ENCODE measurements around the gene DOCK4.

Gene DOCK4

DNA sequence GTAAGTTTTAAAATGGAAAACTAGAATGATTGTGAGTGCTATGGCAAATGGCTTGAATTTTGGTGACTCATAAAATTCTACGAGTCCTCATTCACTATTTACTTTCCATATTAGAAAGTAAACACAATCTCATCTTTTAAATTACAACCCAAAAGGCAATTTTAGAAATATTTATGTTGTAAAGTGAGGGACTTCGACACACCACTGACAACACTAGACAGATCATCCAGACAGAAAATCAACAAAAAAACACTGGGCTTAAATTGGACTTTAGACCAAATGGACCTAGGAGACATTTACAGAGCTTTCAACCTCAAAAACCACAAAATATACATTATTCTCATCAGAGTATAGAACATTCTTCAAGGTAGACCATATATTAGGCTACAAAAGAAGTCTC lies 30.4 kb upstream of the DOCK4 start:
- Histone ChIP-seq H3K9me3 (ENCODE audit: insufficient read depth, low read length) (no peaks in the 10 kb centered on the region), H3K79me2 (ENCODE audit: insufficient read depth, low read length) (no peaks in the 10 kb centered on the region), H3F3A (ENCODE audit: insufficient read depth) (no peaks in the 10 kb centered on the region), H3K9ac (ENCODE audit: low read length) (no peak overlapping the region), H3K9me2 (replicated peaks; ENCODE audit: insufficient read depth, low read length) (no peaks in the 10 kb centered on the region), H3K36me3 (ENCODE audit: low read length) (no peaks in the 10 kb centered on the region), H4K20me1 (ENCODE audit: low read depth, low read length) (no peaks in the 10 kb centered on the region), H3K4me2 (ENCODE audit: low read depth, low read length, poor library complexity, severe bottlenecking) (no peak overlapping the region), H2AFZ (ENCODE audit: low read depth, low read length, severe bottlenecking) (no peak overlapping the region), H3K27ac (ENCODE audit: low read depth, low read length) (no peak overlapping the region), H3K27me3 (ENCODE audit: low read length) (no peaks in the 10 kb centered on the region), H3K4me3 (ENCODE audit: insufficient read depth, low read length, poor library complexity, severe bottlenecking) (no peak overlapping the region)
- TF ChIP-seq EZH2phosphoT487 (conservative IDR thresholded peaks at IDR 0.05; ENCODE audit: low read length) = no peak
- TF ChIP-seq, protein P1, sequence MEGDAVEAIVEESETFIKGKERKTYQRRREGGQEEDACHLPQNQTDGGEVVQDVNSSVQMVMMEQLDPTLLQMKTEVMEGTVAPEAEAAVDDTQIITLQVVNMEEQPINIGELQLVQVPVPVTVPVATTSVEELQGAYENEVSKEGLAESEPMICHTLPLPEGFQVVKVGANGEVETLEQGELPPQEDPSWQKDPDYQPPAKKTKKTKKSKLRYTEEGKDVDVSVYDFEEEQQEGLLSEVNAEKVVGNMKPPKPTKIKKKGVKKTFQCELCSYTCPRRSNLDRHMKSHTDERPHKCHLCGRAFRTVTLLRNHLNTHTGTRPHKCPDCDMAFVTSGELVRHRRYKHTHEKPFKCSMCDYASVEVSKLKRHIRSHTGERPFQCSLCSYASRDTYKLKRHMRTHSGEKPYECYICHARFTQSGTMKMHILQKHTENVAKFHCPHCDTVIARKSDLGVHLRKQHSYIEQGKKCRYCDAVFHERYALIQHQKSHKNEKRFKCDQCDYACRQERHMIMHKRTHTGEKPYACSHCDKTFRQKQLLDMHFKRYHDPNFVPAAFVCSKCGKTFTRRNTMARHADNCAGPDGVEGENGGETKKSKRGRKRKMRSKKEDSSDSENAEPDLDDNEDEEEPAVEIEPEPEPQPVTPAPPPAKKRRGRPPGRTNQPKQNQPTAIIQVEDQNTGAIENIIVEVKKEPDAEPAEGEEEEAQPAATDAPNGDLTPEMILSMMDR (IDR thresholded peaks at IDR 0.05; ENCODE audit: insufficient read depth, low read length, poor library complexity, severe bottlenecking) = no peak

DNA sequence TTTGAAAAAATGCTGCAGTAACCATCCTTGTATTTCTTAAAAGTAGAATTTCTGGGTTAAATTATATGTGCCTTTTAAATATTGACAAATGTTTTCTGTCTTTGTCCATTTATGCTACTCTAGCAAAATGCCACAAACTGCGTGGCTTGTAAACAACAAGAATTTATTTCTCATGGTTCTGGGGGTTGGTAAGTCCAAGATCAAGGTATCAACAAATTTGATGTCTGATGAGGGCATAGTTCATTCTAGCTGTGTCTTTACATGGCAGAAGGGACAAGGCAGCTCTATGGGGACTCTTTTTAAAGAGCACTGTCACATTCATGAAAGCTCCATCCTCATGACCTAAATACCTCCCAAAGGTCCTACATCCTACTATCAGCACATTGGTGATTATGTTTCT lies 27.9 kb upstream of the DOCK4 start:
- H3K9ac ChIP-seq (ENCODE audit: low read length) = no peak overlapping the region
- H4K20me1 ChIP-seq (ENCODE audit: low read depth, low read length) = no peaks in the 10 kb centered on the region; the same call in 1 of the 2 replicates
- no peak overlapping the region for H2AFZ ChIP-seq (ENCODE audit: low read depth, low read length, severe bottlenecking)
- no peaks in the 10 kb centered on the region for H3F3A ChIP-seq (ENCODE audit: insufficient read depth)
- H3K4me2 ChIP-seq (ENCODE audit: low read depth, low read length, poor library complexity, severe bottlenecking) = no peak overlapping the region
- H3K4me3 ChIP-seq (ENCODE audit: insufficient read depth, low read length, poor library complexity, severe bottlenecking) = no peak overlapping the region
- no peaks in the 10 kb centered on the region for H3K9me2 ChIP-seq (replicated peaks; ENCODE audit: insufficient read depth, low read length)
- H3K79me2 ChIP-seq (ENCODE audit: insufficient read depth, low read length) = no peaks in the 10 kb centered on the region
- H3K9me3 ChIP-seq (ENCODE audit: insufficient read depth, low read length) = no peaks in the 10 kb centered on the region
- H3K27me3 ChIP-seq (ENCODE audit: low read length) = no peaks in the 10 kb centered on the region
- no peak overlapping the region for H3K27ac ChIP-seq (ENCODE audit: low read depth, low read length)
- TF ChIP-seq EZH2phosphoT487 (conservative IDR thresholded peaks at IDR 0.05; ENCODE audit: low read length) = no peak
- TF ChIP-seq, protein P1 (IDR thresholded peaks at IDR 0.05; ENCODE audit: insufficient read depth, low read length, poor library complexity, severe bottlenecking) = no peak
- H3K36me3 ChIP-seq (ENCODE audit: low read length) = no peaks in the 10 kb centered on the region

DNA sequence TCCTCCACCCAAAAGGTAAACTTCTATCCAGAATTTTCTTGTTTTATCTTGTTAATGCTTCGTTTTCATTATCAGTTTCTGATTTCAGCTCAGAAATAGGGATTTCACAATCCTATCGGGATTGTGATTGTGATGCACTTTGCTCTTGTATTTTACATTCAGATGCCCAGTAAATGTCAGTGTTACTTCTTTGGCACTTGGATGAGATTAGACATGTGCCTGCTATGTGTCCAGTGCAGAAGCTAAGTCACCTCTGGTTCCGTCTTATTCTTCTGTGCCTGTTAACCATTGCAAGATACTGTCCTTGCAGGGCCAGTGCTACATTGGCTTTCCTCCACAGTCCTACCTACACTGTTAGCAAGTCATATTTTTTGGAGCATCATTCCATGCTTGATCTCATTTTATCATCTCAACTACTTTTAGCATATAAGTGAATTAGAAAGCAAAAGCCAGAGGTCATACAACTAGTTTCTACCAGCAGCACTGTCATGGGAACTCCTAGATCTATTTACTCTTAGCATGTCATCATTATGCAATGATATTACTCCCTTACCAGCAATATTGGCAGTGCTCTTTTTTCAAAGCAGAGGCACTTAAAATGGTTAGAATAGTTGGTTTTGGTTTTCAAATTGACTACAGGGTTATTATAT lies 27.0 kb upstream of the DOCK4 start:
- no peaks in the 10 kb centered on the region for H3K9me2 ChIP-seq (replicated peaks; ENCODE audit: insufficient read depth, low read length)
- H4K20me1 ChIP-seq (ENCODE audit: low read depth, low read length) = no peaks in the 10 kb centered on the region; the same call in 1 of the 2 replicates
- H3K36me3 ChIP-seq (ENCODE audit: low read length) = no peaks in the 10 kb centered on the region
- TF ChIP-seq, protein P1 (IDR thresholded peaks at IDR 0.05; ENCODE audit: insufficient read depth, low read length, poor library complexity, severe bottlenecking) = no peak
- TF ChIP-seq EZH2phosphoT487 (conservative IDR thresholded peaks at IDR 0.05; ENCODE audit: low read length) = no peak
- H3K79me2 ChIP-seq (ENCODE audit: insufficient read depth, low read length) = no peaks in the 10 kb centered on the region
- H3K9me3 ChIP-seq (ENCODE audit: insufficient read depth, low read length) = no peaks in the 10 kb centered on the region
- H3K27ac ChIP-seq (ENCODE audit: low read depth, low read length) = no peak overlapping the region
- H3K4me2 ChIP-seq (ENCODE audit: low read depth, low read length, poor library complexity, severe bottlenecking) = no peak overlapping the region
- H2AFZ ChIP-seq (ENCODE audit: low read depth, low read length, severe bottlenecking) = no peak overlapping the region
- no peak overlapping the region for H3K4me3 ChIP-seq (ENCODE audit: insufficient read depth, low read length, poor library complexity, severe bottlenecking)
- no peaks in the 10 kb centered on the region for H3F3A ChIP-seq (ENCODE audit: insufficient read depth)
- H3K27me3 ChIP-seq (ENCODE audit: low read length) = no peaks in the 10 kb centered on the region
- H3K9ac ChIP-seq (ENCODE audit: low read length) = no peak overlapping the region
